WTC11 (cell line): ENCODE measurements around the gene CCDC77. TPM values are rescaled to one million over a fixed set of nuclear protein-coding genes. Genes with fewer than 3 reads are reported as not detected.

Experiments
- ATAC-seq: fragments of 200-7000 bp; cut with Tn5 transposase; 2 replicates; pipeline ENCODE4 v1.10.0; 2021; ENCODE audit warnings: mild to moderate bottlenecking, moderate library complexity
- CTCF ChIA-PET: fragments of 300-600 bp; sonication (Branson Sonifier 250); formaldehyde crosslinking; loops from one replicate; lab custom pipeline; 2021; ENCODE audit warnings: antibody characterized with exemption; lab: Charles Lee
- POLR2A ChIA-PET: fragments of 350-600 bp; sonication (Branson Sonifier 250); formaldehyde crosslinking; loops from one replicate; lab custom pipeline; 2021; ENCODE audit warnings: antibody characterized with exemption; lab: Charles Lee
- DNase-seq: peaks from one replicate; pipeline ENCODE4 v3.0.0; 2021; ENCODE audit warnings: low spot score
- H3K27ac Mint-ChIP-seq: 2 replicates; pipeline ENCODE4 v1.8.0; 2021; ENCODE audit warnings: mixed read lengths
- H3K27me3 Mint-ChIP-seq: 2 replicates; pipeline ENCODE4 v1.8.0; 2021; ENCODE audit warnings: low read depth, mild to moderate bottlenecking, moderate library complexity, mixed read lengths
- H3K36me3 Mint-ChIP-seq: 2 replicates; pipeline ENCODE4 v1.8.0; 2021; ENCODE audit warnings: mixed read lengths
- H3K4me1 Mint-ChIP-seq: 2 replicates; pipeline ENCODE4 v1.8.0; 2022; ENCODE audit warnings: mixed read lengths
- H3K4me3 Mint-ChIP-seq: 2 replicates; pipeline ENCODE4 v1.8.0; 2021; ENCODE audit warnings: mild to moderate bottlenecking, moderate library complexity, mixed read lengths
- H3K9me3 Mint-ChIP-seq: 2 replicates; pipeline ENCODE4 v1.8.0; 2021; ENCODE audit warnings: mixed read lengths
- ATF2 ChIP-seq: sonication (generic); formaldehyde crosslinking; IDR thresholded peaks from 2 replicates; pipeline ENCODE4 v1.8.1; 2022; ENCODE audit warnings: low read depth, missing genetic modification reagents, borderline replicate concordance
- ATF3 ChIP-seq: sonication (generic); formaldehyde crosslinking; conservative IDR thresholded peaks from 2 replicates; pipeline ENCODE4 v1.8.1; 2022; ENCODE audit warnings: mild to moderate bottlenecking, missing genetic modification reagents
- CREB1 ChIP-seq: sonication (generic); formaldehyde crosslinking; IDR thresholded peaks from 2 replicates; pipeline ENCODE4 v1.8.0; 2023; ENCODE audit warnings: mild to moderate bottlenecking, missing genetic modification reagents
- CREM ChIP-seq: sonication (generic); formaldehyde crosslinking; IDR thresholded peaks from 2 replicates; pipeline ENCODE4 v1.8.1; 2022; ENCODE audit warnings: mild to moderate bottlenecking, missing genetic modification reagents, moderate library complexity
- E2F5 ChIP-seq: sonication (generic); formaldehyde crosslinking; IDR thresholded peaks from 2 replicates; pipeline ENCODE4 v1.8.1; 2022; ENCODE audit warnings: mild to moderate bottlenecking, moderate library complexity, missing genetic modification reagents
- FOXK1 ChIP-seq: sonication (generic); formaldehyde crosslinking; IDR thresholded peaks from 2 replicates; pipeline ENCODE4 v1.8.0; 2022; ENCODE audit warnings: mild to moderate bottlenecking, moderate library complexity, missing genetic modification reagents
- HMGXB4 ChIP-seq: sonication (generic); formaldehyde crosslinking; IDR thresholded peaks from 2 replicates; pipeline ENCODE4 v1.8.1; 2023; ENCODE audit warnings: mild to moderate bottlenecking, moderate library complexity, missing genetic modification reagents
- JUN ChIP-seq: sonication (generic); formaldehyde crosslinking; IDR thresholded peaks from 2 replicates; pipeline ENCODE4 v1.8.0; 2023; ENCODE audit warnings: mild to moderate bottlenecking, missing genetic modification reagents
- MLX ChIP-seq: sonication (generic); formaldehyde crosslinking; IDR thresholded peaks from 2 replicates; pipeline ENCODE4 v1.8.1; 2023; ENCODE audit warnings: mild to moderate bottlenecking, missing genetic modification reagents, moderate library complexity
- NR1H2 ChIP-seq: sonication (generic); formaldehyde crosslinking; IDR thresholded peaks from 2 replicates; pipeline ENCODE4 v1.9.0; 2021; ENCODE audit warnings: mild to moderate bottlenecking, moderate library complexity, missing genetic modification reagents
- PREB ChIP-seq: sonication (generic); formaldehyde crosslinking; IDR thresholded peaks from 2 replicates; pipeline ENCODE4 v1.8.1; 2022; ENCODE audit warnings: mild to moderate bottlenecking, missing genetic modification reagents, moderate library complexity, borderline replicate concordance
- TP53 ChIP-seq: sonication (generic); formaldehyde crosslinking; IDR thresholded peaks from 2 replicates; pipeline ENCODE4 v1.8.1; 2023; ENCODE audit warnings: mild to moderate bottlenecking, missing genetic modification reagents
- USF1 ChIP-seq: sonication (generic); formaldehyde crosslinking; IDR thresholded peaks from 2 replicates; pipeline ENCODE4 v1.8.0; 2022; ENCODE audit warnings: mild to moderate bottlenecking, missing genetic modification reagents
- ZNF121 ChIP-seq: sonication (generic); formaldehyde crosslinking; IDR thresholded peaks from 2 replicates; pipeline ENCODE4 v1.8.0; 2023; ENCODE audit warnings: missing genetic modification reagents
- ZNF263 ChIP-seq: sonication (generic); formaldehyde crosslinking; IDR thresholded peaks from 2 replicates; pipeline ENCODE4 v1.8.1; 2022; ENCODE audit warnings: low read depth, mild to moderate bottlenecking, moderate library complexity, missing genetic modification reagents
- total RNA-seq: library from RNA; stranded (reverse); gene quantifications from 3 replicates; pipeline ENCODE4 v1.2.3, GENCODE V29; 2021

CCDC77 gene
- total RNA-seq, 1 experiment from 2014 or later: 24.2 TPM

GRCh38 chr12:457676-458075 lies 56.2 kb downstream of the CCDC77 start:
- CTCF ChIA-PET: no interaction called here
- peaks cover 9% of the 10 kb centered on the region for H3K9me3 Mint-ChIP-seq
- peaks cover 15% of the 10 kb centered on the region for H3K4me1 Mint-ChIP-seq
- no peak for ATAC-seq
- POLR2A ChIA-PET: no interaction called here
- DNase-seq: no peak
- TF ChIP-seq MLX (no peak), HMGXB4 (CRISPR knock-in tag) (no peak), TP53 (CRISPR knock-in tag) (no peak), ATF3 (no peak), NR1H2 (CRISPR knock-in tag) (no peak), ZNF263 (CRISPR knock-in tag) (no peak), E2F5 (CRISPR knock-in tag) (no peak), CREB1 (CRISPR knock-in tag) (no peak), USF1 (CRISPR knock-in tag) (no peak), JUN (CRISPR knock-in tag) (no peak), CREM (CRISPR knock-in tag) (no peak), PREB (no peak)
- peaks cover 55% of the 10 kb centered on the region for H3K27me3 Mint-ChIP-seq
- no peak overlapping the region for H3K4me3 Mint-ChIP-seq
- H3K27ac Mint-ChIP-seq: no peak overlapping the region
- H3K36me3 Mint-ChIP-seq: peaks cover 10% of the 10 kb centered on the region

GRCh38 chr12:459050-459429 lies 57.6 kb downstream of the CCDC77 start:
- ChIA-PET POLR2A (no interaction called here), CTCF (interaction anchor here (1.4 kb wide), 1 partner anchor 17 kb away, joined by 4 read pairs; no protein-coding TSS in a partner anchor)
- Mint-ChIP-seq H3K36me3 (peaks cover 4% of the 10 kb centered on the region; the same call in 1 of the 2 replicates), H3K4me3 (peak overlapping the region; percentile 68), H3K9me3 (peaks cover 7% of the 10 kb centered on the region), H3K4me1 (peaks cover 20% of the 10 kb centered on the region), H3K27me3 (peaks cover 56% of the 10 kb centered on the region), H3K27ac (no peak overlapping the region)
- DNase-seq (no peak), ATAC-seq (no peak)
- TF ChIP-seq ZNF121 (CRISPR knock-in tag): peak; percentile 95
- no peak for TF ChIP-seq ATF2
- no peak for TF ChIP-seq FOXK1 (CRISPR knock-in tag)
